SJSA1 (cell line): Measurements from ENCODE around the gene DNAAF1. TPM values are rescaled to one million over a fixed set of nuclear protein-coding genes. Genes with fewer than 3 reads are reported as not detected.
"Not testable (repeated sequence)": the region's sequence is repeated elsewhere in the genome, so short reads cannot be mapped to it uniquely, and the experiment has no call there.

Experiments used
- DNase-seq, 2 experiments: peaks; one replicate each; pipeline ENCODE4 v3.0.0-alpha.2; 2015 to 2020; ENCODE audit warnings: low spot score in 2 of 2, low read depth in 1 of 2
- H3K27ac ChIP-seq: fragments of 250-450 bp; sonication (Bioruptor Pico); 2 replicates; pipeline ENCODE4 v1.5.1; 2020; ENCODE audit warnings: mild to moderate bottlenecking, moderate library complexity
- H3K27me3 ChIP-seq: fragments of 250-450 bp; sonication (Bioruptor Pico); replicated peaks from 2 replicates; pipeline ENCODE4 v1.5.1; 2020; ENCODE audit warnings: mild to moderate bottlenecking, moderate library complexity
- H3K36me3 ChIP-seq: fragments of 250-450 bp; sonication (Bioruptor Pico); 2 replicates; pipeline ENCODE4 v1.5.1; 2020; ENCODE audit warnings: mild to moderate bottlenecking
- H3K4me1 ChIP-seq: fragments of 250-450 bp; sonication (Bioruptor Pico); replicated peaks from 2 replicates; pipeline ENCODE4 v1.6.1; 2021; ENCODE audit warnings: mild to moderate bottlenecking
- H3K4me3 ChIP-seq: fragments of 250-450 bp; sonication (Bioruptor Pico); 2 replicates; pipeline ENCODE4 v1.5.1; 2020; ENCODE audit warnings: mild to moderate bottlenecking
- H3K9me3 ChIP-seq: fragments of 250-450 bp; sonication (Bioruptor Pico); replicated peaks from 2 replicates; pipeline ENCODE4 v1.5.1; 2020; ENCODE audit warnings: mild to moderate bottlenecking
- total RNA-seq: library from RNA; depleted of rRNA; stranded (reverse); fragments of >200 nt; shearing (Covaris generic); gene quantifications from 2 replicates; pipeline ENCODE4 v1.2.3, GENCODE V29; 2014

DNAAF1 gene
- total RNA-seq, 1 experiment from 2014 or later, result not detected

DNA sequence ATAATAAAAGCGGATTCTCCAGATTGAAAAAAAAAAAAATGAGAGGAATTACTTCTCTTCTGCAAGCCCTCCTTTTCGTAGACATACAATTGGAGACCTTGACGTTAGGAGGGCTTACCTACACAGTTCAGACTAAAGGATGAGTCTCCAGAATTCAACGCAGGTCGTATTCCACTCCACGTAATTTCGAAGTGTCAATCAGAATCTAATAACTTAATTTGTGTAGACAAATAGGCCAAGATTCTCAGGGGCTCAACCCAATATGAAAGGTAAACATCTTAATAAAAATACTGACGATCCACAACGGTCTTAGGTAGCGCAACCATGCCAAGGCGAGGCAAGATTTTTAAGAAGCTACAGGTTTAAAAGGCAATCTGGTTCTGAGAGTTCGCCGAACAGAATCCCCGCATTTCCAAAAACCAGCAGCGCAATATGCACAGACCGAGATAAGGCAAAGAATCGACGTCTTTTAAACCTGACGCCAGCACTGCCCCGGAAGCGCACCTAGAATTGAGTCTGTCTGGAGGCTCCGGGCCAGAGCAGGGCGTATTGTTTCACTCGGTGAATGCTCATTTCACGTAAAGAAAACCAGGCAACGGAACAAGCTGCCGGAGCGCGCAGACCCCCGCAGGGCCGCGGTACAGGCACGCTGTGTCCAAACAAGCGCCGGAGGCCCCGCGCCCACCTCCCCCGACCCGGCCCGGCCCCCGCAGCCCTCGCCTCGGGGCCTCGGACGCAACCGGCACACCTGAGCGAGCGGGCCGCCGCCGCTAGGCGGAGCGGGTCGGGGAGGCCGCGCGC, 29.0 kb upstream of the DNAAF1 start:
- peaks cover 5% of the 10 kb centered on the region for H3K4me1 ChIP-seq
- no peaks in the 10 kb centered on the region for H3K9me3 ChIP-seq
- H3K27ac ChIP-seq, result peak overlapping the region; percentile 38
- peaks cover 7% of the 10 kb centered on the region; the same call in 1 of the 2 replicates for H3K36me3 ChIP-seq
- DNase-seq, result peak in 1 of 2 experiments; percentile 25
- no peaks in the 10 kb centered on the region for H3K27me3 ChIP-seq
- H3K4me3 ChIP-seq, result peak overlapping the region; percentile 78

- DNase-seq, result peak; percentile 93 to 98
- Histone ChIP-seq H3K9me3 (no peaks in the 10 kb centered on the region), H3K36me3 (peaks cover 7% of the 10 kb centered on the region; the same call in 1 of the 2 replicates), H3K4me3 (peak within 1 kb of the TSS; percentile 78), H3K27ac (peak within 1 kb of the TSS; percentile 43), H3K27me3 (no peaks in the 10 kb centered on the region), H3K4me1 (peaks cover 5% of the 10 kb centered on the region)
Observed at GRCh38 chr16:84116720-84117493, 28.2 kb upstream of the DNAAF1 start, which contains the start of gene MBTPS1. TSS of gene MBTPS1 (minus strand) at chr16:84116942. CDS start at chr16:84101783, 15,159 bp downstream.

GRCh38 chr16:84117494-84117843, 27.6 kb upstream of the DNAAF1 start:
- Histone ChIP-seq H3K4me1 (peaks cover 5% of the 10 kb centered on the region), H3K27ac (no peak overlapping the region), H3K4me3 (peak overlapping the region; percentile 78), H3K36me3 (peaks cover 7% of the 10 kb centered on the region; the same call in 1 of the 2 replicates), H3K9me3 (no peaks in the 10 kb centered on the region), H3K27me3 (no peaks in the 10 kb centered on the region)
- no peak for DNase-seq

DNA sequence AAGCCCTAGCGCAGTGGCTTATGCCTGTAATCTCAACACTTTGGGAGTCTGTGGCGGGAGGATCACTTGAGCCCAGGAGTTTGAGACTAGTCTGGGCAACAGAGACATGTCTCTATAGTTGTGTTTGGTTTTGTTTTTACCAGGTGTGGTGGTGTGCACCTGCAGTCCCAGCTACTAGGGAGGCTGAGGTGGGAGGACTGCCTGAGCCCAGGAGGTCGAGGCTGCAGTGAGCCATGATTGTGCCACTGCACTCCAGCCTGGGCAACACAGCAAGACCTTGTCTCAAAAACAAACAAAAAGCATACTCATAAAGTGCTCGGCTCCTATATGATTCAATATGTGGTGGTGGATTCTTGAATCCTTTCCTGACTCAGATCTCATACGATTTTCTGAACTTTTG, 26.8 kb upstream of the DNAAF1 start:
- H3K9me3 ChIP-seq, H3K4me3 ChIP-seq, DNase-seq, H3K4me1 ChIP-seq, H3K27ac ChIP-seq, H3K27me3 ChIP-seq: not testable (repeated sequence)
- peaks cover 14% of the 10 kb centered on the region for H3K36me3 ChIP-seq

GRCh38 chr16:84119368-84119767, 25.7 kb upstream of the DNAAF1 start:
- DNase-seq, result no peak
- no peak overlapping the region for H3K4me3 ChIP-seq

GRCh38 chr16:84120023-84120422, 25.1 kb upstream of the DNAAF1 start:
- no peak for DNase-seq
- no peaks in the 10 kb centered on the region for H3K27me3 ChIP-seq
- H3K4me3 ChIP-seq, result no peak overlapping the region
- H3K36me3 ChIP-seq, result peaks cover 22% of the 10 kb centered on the region
- H3K27ac ChIP-seq, result no peak overlapping the region
- peaks cover 5% of the 10 kb centered on the region for H3K4me1 ChIP-seq
- no peaks in the 10 kb centered on the region for H3K9me3 ChIP-seq

More at GRCh38 chr16:84119368-84119767, 25.7 kb upstream of the DNAAF1 start:
- no peak overlapping the region for H3K27ac ChIP-seq
- H3K4me1 ChIP-seq, result peaks cover 5% of the 10 kb centered on the region
- no peaks in the 10 kb centered on the region for H3K27me3 ChIP-seq
- H3K9me3 ChIP-seq, result no peaks in the 10 kb centered on the region
- H3K36me3 ChIP-seq, result peaks cover 20% of the 10 kb centered on the region

- no peak for DNase-seq
- Histone ChIP-seq H3K4me3 (no peak overlapping the region), H3K9me3 (no peaks in the 10 kb centered on the region), H3K36me3 (peaks cover 22% of the 10 kb centered on the region), H3K27ac (no peak overlapping the region), H3K4me1 (peaks cover 5% of the 10 kb centered on the region), H3K27me3 (no peaks in the 10 kb centered on the region)
Observed at GRCh38 chr16:84121007-84121406, 24.1 kb upstream of the DNAAF1 start.

DNA sequence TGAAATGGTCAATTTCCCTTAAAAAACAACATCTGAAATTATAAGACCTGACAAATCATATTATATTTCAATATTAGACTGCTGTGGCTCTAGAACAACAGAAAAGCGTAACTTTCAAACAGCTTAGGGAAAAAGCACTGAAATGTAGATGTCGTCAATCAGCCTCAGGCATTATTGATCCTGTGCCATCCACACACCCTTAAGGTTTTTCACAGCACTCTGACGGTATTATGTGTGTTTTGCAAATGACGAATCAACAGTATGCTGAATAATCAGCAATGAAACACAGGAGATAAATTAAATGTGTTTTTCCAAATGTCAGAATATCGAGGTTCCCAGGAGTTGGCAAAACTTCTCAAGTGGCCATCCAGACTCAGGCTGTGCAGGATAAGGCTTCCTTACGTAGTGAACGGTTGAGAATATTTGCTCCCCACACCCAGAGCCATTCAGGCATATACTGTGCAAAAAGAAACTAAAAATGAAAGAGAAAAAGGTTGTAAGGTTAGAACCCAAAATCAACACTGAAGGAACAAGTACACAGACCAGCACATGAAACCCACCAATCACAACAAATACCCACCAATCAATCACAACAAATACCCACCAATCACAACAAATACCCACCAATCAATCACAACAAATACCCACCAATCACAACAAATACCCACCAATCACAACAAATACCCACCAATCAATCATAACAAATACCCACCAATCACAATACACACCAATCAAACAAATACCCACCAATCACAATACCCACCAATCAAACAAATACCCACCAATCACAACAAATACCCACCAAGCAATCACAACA, 20.6 kb upstream of the DNAAF1 start:
- Histone ChIP-seq H3K27ac (no peak overlapping the region), H3K9me3 (no peaks in the 10 kb centered on the region), H3K36me3 (peaks cover 17% of the 10 kb centered on the region; the same call in 1 of the 2 replicates), H3K4me3 (no peak overlapping the region), H3K4me1 (no peaks in the 10 kb centered on the region), H3K27me3 (no peaks in the 10 kb centered on the region)
- DNase-seq, result no peak

DNA sequence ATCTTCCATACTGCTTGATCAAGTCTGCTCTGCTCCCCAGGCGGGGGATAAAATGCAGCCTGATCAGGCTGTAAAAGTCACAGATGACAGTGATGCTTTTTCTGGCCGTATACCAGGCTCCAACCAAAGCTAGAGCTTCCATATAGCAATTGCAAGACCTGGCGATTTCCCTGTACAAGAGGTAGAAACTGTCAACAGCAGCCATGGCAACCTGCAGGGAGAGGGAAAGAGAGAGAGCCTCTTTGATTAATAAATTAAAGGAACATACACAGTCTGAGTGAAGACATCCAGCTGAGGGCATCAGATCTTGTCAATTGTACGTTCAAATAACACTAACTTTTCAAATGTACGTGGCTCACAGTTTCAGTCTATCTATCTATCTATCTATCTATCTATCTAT, 14.0 kb upstream of the DNAAF1 start:
- Histone ChIP-seq H3K27ac (no peak overlapping the region), H3K4me3 (no peak overlapping the region), H3K4me1 (peaks cover 10% of the 10 kb centered on the region), H3K36me3 (peaks cover 11% of the 10 kb centered on the region), H3K9me3 (no peaks in the 10 kb centered on the region), H3K27me3 (no peaks in the 10 kb centered on the region)
- DNase-seq, result no peak

GRCh38 chr16:84132527-84133285, 12.4 kb upstream of the DNAAF1 start:
- DNase-seq, result no peak
- Histone ChIP-seq H3K27ac (no peak overlapping the region), H3K4me1 (peaks cover 26% of the 10 kb centered on the region), H3K36me3 (peaks cover 11% of the 10 kb centered on the region), H3K9me3 (no peaks in the 10 kb centered on the region), H3K27me3 (no peaks in the 10 kb centered on the region), H3K4me3 (no peak overlapping the region)

DNA sequence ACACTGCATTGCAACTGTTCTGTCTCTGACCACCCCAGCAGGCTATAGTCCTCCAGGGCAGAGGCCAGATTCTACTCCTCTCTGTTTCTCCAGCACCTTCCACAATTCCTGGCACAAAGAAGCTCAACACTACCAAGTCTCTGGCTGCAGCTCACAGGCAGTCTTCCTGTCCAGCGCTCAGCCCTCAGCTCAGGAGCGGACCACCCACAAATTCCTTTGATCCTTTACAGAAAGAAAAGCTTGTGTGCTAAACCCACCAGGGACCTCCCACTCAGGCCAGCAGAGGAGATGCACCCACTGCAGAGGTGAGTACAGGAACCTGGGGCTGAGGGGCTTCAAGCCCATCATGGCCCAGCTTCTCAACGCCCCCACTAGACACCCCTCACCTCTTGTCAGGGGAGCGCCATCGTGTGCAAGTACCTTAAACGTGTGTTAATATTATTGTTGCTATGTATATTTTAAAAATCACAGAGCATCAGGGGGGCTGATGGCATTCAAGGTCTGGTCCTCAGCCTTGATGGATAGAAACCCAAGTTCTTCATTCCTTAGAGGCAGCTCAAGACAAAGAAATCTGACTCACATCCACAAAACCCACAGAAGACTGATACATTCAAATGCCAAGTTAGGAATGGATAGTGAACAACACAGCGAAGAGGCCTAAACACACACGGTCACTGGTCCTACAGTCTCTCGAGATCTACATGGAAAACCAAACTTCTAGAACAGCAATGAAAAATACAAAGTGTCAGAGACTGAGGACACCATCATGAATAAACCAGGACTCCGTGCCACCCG, 8.6 kb upstream of the DNAAF1 start:
- Histone ChIP-seq H3K9me3 (no peaks in the 10 kb centered on the region), H3K27me3 (no peaks in the 10 kb centered on the region), H3K27ac (peak overlapping the region; percentile 35), H3K4me3 (no peak overlapping the region), H3K36me3 (peaks cover 3% of the 10 kb centered on the region; the same call in 1 of the 2 replicates), H3K4me1 (peaks cover 42% of the 10 kb centered on the region)
- peak; percentile 64 to 67 for DNase-seq

GRCh38 chr16:84137287-84137686, 7.8 kb upstream of the DNAAF1 start:
- H3K36me3 ChIP-seq, result no peaks in the 10 kb centered on the region; the same call in 1 of the 2 replicates
- H3K27me3 ChIP-seq, result no peaks in the 10 kb centered on the region

More at GRCh38 chr16:84137287-84137686, 7.8 kb upstream of the DNAAF1 start:
- no peak for DNase-seq
- H3K27ac ChIP-seq, result peak overlapping the region; percentile 35
- H3K4me1 ChIP-seq, result peaks cover 42% of the 10 kb centered on the region
- no peak overlapping the region for H3K4me3 ChIP-seq
- H3K9me3 ChIP-seq, result no peaks in the 10 kb centered on the region
